ENCODE data around the gene RNF32. TPM values are rescaled to one million over a fixed set of nuclear protein-coding genes. Genes with fewer than 3 reads are reported as not detected.

The RNF32 gene
- total RNA-seq, 3 donors from 2014 or later = 2.0 to 3.7 (median 3.5) TPM

- TF ChIP-seq CTCF (IDR thresholded peaks at IDR 0.05) = no peak
- H3K36me3 ChIP-seq (ENCODE audit: low read depth) = no peaks in the 10 kb centered on the region
- no peaks in the 10 kb centered on the region for H3K4me1 ChIP-seq (ENCODE audit: low read depth)
- H3K4me3 ChIP-seq = no peak overlapping the region
- intact Hi-C loops (cut with DNase I, micrococcal nuclease) = no loop called here
- ATAC-seq (no peak), DNase-seq (no peak)
- H3K9me3 ChIP-seq = peaks cover 10% of the 10 kb centered on the region
Observed at GRCh38 chr7:156702399-156702798, 61.8 kb downstream of the RNF32 start.

DNA sequence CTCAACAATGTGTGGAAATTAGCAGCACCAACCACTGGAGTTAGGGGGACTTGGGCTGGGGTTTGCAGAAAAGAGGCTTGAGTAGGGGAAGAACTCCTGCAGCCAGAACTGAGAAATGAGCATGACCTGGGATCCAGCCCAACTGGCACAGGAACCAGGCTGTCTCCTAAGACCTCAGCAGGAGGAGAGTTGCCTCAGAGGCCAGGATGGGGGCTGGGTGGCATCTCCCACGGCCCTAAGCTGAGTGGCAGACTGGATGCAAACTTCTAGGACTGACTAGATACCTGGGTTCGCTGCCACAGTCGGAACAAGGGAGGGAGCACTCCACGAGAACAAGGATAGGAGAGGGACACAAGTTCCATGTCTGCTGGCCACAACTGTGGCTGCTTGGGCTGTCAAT is 62.6 kb downstream of the RNF32 start:
- intact Hi-C loops (cut with DNase I, micrococcal nuclease) = no loop called here
- ATAC-seq (no peak), DNase-seq (no peak)
- Histone ChIP-seq H3K9me3 (peaks cover 2% of the 10 kb centered on the region), H3K36me3 (ENCODE audit: low read depth) (no peaks in the 10 kb centered on the region), H3K4me1 (ENCODE audit: low read depth) (no peaks in the 10 kb centered on the region), H3K4me3 (no peak overlapping the region)
- TF ChIP-seq CTCF (IDR thresholded peaks at IDR 0.05) = no peak

DNA sequence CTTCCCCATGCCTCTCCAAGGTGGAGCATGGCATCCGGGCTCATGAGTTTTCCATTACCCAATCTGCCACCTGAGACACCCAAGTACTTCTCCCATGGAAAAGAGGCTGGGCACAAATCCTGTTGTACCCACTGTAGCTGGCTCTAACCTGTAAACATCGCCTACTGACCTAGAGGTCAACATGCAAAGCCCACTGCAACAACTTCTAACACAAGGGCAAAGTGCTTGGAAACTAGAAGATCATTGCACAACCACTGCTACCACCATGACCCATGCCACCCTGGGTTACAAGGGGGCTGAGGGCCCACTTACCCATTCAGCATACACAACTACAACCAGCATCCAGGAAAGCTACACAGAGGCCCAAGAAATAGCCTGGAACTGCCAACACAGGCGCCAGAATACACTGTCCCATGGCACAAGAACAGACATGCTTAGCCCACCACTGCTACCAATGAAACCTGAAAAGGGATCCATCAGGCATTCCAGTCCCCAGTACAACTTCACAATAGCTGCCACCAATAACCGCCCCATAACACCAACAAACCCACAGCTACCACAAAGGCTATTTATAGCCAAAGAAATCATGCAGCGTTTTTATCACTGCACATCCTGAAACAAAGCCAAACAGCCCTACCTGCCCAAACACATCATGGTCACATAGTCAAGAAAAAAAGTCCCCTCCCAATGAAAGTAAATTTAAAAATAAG is 63.4 kb downstream of the RNF32 start:
- no peak for DNase-seq
- Histone ChIP-seq H3K4me1 (ENCODE audit: low read depth) (no peaks in the 10 kb centered on the region), H3K9me3 (peaks cover 2% of the 10 kb centered on the region), H3K4me3 (no peak overlapping the region), H3K36me3 (ENCODE audit: low read depth) (no peaks in the 10 kb centered on the region)
- ATAC-seq = no peak
- intact Hi-C loops (cut with DNase I, micrococcal nuclease) = no loop called here
- TF ChIP-seq CTCF (IDR thresholded peaks at IDR 0.05) = no peak

GRCh38 chr7:156722043-156722826 is 81.7 kb downstream of the RNF32 start:
- no peaks in the 10 kb centered on the region for H3K4me1 ChIP-seq (ENCODE audit: low read depth)
- no peaks in the 10 kb centered on the region for H3K9me3 ChIP-seq
- H3K4me3 ChIP-seq = no peak overlapping the region
- H3K36me3 ChIP-seq (ENCODE audit: low read depth) = no peaks in the 10 kb centered on the region
- intact Hi-C loops (cut with DNase I, micrococcal nuclease) = no loop called here
- no peak for DNase-seq
- ATAC-seq = no peak
- no peak for TF ChIP-seq CTCF (IDR thresholded peaks at IDR 0.05)

DNA sequence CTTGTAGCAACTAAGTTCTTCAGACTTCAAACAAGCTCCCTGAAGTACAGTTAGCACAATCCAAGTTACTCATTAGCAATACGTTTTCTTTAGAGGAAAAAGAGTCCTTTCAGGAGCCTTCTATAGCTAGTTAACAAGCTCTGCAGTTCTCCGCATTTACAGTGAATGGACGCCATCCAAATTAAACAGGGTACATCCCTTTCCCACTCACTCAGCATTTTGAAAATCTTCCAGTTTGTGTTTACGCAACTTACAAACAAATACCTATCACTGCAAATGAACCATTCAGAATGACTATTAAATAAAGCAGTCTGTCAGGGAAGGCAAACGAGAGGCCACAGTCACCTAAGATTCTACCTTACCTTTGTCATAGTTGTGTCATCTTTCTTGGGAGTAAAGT is 84.5 kb downstream of the RNF32 start:
- H3K4me1 ChIP-seq (ENCODE audit: low read depth) = no peaks in the 10 kb centered on the region
- DNase-seq (no peak), ATAC-seq (peak; percentile 68)
- TF ChIP-seq CTCF (IDR thresholded peaks at IDR 0.05) = no peak
- no peaks in the 10 kb centered on the region for H3K9me3 ChIP-seq
- no peaks in the 10 kb centered on the region for H3K36me3 ChIP-seq (ENCODE audit: low read depth)
- intact Hi-C loops (cut with DNase I, micrococcal nuclease) = no loop called here
- H3K4me3 ChIP-seq = no peak overlapping the region

Data from mucosa of descending colon (tissue), 3 donors.